UCSD-AML1 (cell line): ENCODE data around the gene DBX2.
"Not testable (repeated sequence)": the region's sequence is repeated elsewhere in the genome, so short reads cannot be mapped to it uniquely, and the experiment has no call there.

Experiments
- DNase-seq: peaks from one replicate; lab custom pipeline; 2025; ENCODE audit not compliant: unreplicated experiment; lab: John Stamatoyannopoulos, UW

DBX2 gene

DNA sequence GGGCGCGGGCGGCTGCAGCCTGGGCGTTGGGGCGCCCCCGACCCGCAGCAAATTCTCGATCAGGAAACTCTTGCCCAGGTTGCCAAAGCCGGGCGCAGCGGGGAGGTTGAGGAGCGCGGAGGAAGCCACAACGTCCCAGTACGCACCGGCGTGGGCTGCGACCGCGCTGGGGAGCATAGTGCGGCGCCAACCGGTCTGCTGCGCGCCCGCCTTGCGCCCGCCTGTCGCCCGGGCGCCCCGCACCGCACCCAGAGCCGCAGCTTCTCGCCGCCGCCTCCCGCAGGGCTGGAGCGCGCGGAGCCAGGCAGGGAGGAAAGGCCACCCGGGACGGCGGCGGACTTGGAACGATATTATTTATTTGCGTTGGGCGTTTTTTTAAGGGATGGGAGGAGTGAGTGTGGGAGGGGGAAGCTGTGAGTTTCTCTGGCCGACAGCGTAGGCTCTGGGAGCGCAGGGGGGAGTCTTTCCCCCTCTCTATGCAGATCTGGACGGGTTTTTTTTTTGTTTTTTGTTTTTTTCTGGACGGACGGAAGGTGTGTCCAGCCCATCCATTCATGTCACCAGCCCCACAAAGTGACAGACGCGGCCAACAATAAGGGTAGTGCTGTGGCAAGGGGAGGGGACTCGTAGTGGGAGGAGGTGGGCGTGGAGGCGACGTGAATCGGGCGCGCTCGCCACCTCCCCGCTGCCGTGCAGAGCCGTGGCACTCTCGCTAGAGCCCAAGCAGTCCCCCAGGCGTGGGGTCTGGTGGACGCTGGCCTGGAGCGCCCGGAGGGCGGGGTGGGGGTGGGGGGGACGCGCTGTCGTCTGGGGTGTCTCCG, at the start of gene DBX2:
Gene DBX2 (minus strand): TSS at position 349 of the 821 bp plus-strand sequence. CDS start 172 bp downstream, at position 177.
- DNase-seq = no peak

DNA sequence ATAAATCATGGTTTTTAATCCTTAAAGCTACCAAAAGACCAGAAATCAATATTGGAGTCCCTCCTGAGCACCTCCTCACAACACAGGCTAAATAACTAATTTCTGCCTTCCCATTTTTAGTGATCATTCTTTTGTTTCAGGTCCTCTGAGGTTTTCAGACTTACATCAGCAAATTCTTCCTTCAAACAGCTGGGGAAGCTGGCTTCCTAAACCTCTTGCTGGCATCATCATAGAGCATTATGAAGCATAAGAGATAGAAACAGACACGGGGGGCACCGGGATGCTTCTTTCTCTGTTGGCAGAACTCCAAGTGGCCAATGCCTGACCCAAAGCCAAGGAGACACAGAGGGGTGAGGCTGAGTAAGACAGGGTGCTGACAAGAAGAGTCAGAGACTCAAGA, 47.9 kb upstream of the DBX2 start:
- no peak for DNase-seq

DNA sequence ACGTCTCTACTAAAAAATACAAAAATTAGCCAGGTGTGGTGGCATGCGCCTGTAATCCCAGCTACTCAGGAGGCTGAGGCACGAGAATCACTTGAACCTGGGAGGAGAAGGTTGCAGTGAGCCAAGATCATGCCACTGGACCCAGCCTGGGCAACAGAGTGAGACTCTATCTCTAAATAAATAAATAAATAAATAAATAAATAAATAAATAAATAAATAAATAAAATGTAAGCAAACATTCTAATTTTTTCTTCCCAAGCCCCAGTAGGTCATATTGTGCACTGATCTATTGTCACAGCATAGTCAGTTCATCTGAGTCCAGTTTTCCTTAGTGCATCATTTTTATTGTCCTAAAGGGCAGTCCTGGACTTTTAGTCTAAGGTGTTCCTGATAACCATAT, 44.5 kb upstream of the DBX2 start:
- not testable (repeated sequence) for DNase-seq

DNA sequence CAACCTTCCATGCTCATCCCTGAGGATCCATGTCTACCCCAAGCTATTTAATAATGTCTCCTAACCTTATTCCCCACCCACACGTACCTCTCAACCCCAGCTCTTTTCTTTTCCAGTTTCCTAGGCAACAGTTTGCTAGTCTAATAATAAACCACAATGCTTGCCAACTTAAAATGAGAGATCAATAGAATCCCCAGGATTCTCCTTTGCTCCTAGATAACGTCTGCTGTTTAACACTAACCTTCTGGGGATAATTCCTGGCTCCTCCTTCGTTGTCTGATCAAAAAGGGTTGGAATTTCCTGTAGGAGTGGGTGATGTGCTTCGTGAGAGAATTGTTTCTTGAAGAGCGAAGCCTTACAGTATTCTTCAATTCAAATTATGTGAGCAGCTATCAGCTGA, 42.2 kb upstream of the DBX2 start:
- DNase-seq = no peak

DNA sequence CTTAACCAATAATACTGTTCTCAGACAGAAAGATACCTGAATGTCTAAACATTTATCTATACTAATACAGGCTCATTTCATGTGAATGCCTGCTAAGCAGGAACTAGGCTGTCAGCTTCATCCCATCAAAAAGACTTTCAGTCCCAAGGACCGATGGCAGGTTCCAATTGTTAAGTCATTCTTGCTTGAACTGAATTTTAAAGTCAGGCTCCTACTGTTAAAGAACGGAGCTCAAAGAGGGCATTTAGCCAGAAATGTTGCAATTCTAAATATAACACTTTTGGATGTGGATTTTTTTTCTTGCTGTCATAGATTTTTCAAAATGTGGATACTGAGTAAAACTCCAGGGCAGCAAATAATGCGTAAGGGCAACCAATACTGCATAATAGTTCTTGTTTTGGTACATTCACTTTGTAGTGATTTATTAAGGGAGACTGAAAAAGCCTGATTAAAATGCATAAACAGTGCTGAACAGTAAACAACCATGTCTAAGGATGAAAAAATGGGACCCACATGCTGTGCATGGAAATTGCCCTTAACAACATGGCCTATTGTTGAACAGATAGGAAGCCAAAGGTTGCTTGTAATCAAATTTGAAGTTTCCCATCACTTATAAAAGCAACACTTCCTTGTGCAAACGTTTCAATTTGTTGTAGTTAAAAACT, 38.6 kb upstream of the DBX2 start:
- DNase-seq = no peak

DNA sequence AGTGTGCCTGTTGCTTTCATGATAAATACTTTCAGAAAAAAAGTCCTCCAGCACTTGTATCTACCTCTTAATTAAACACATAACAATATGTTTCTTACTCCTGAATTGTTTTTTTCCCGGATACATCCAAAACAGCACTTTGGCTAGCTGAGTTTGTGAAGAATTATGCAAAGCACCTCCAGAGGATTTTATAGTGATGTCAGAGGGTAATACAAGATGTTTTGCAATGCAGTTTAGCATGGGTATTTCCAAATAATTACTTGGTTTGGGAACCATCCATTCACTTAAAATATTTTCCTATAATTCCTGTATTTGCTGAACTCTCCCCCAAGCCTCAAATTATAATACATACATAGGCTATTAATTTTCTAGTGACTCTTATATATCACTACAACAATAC, 37.7 kb upstream of the DBX2 start:
- no peak for DNase-seq

DNA sequence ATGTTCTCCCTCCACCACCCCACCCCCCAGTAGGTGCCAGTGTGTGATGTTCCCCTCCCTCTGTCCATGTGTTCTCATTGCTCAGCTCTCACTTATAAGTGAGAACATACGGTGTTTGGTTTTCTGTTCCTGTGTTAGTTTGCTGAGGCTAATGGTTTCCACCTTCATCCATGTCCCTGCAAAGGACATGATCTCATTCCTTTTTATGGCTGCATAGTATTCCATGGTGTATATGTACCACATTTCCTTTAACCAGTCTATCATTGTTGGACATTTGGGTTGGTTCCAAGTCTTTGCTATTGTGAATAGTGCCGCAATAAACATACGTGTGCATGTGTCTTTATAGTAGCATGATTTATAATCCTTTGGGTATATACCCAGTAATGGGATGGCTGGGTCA, 33.3 kb upstream of the DBX2 start:
- DNase-seq = not testable (repeated sequence)

DNA sequence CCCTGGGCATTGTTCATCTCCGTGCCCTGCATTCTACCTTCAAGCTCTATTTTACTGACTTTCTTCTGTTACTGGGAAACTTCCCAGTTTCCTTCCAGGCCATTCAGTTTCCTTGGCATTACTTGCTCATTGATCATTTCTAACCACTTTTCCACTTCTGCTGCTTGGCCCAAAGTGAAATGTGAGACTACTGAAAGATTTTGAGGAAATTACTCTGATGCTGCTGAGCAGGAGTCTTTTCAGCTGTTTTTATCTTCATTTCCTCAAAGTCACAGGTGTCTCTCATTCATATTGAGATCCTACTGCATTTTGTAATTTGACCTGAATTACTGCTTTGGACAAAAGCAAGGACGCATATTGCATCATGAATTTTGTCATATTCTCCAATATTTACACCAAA, 26.4 kb upstream of the DBX2 start:
- no peak for DNase-seq

DNA sequence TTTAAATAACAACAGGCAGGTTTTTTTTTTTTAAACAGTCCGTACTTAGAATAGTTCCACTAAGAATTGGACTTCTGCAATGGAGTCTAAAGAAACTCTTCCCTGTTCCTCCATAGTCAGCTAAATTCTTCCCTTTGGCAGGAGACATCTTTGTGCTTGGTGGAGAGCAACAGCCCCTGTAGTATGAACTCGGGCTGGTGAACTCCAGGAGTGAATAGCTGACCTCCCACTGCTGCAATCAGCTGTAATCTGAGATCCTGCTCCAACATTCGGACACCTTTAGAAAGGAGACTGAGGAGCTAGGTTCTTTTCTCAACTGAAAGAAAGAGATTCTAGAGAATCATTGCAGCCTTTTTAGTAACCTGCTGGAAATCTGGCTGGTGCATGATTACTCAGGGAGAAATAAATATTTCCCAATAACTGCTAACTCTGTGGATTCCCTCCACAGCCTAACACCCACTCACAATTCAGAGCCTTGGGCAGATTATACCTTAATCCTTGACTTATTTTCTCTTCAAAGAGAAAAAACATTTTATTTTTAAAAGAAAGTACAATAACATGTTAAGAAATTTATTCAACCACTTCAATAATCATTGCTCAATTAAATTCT, 25.6 kb upstream of the DBX2 start:
- DNase-seq = no peak

DNA sequence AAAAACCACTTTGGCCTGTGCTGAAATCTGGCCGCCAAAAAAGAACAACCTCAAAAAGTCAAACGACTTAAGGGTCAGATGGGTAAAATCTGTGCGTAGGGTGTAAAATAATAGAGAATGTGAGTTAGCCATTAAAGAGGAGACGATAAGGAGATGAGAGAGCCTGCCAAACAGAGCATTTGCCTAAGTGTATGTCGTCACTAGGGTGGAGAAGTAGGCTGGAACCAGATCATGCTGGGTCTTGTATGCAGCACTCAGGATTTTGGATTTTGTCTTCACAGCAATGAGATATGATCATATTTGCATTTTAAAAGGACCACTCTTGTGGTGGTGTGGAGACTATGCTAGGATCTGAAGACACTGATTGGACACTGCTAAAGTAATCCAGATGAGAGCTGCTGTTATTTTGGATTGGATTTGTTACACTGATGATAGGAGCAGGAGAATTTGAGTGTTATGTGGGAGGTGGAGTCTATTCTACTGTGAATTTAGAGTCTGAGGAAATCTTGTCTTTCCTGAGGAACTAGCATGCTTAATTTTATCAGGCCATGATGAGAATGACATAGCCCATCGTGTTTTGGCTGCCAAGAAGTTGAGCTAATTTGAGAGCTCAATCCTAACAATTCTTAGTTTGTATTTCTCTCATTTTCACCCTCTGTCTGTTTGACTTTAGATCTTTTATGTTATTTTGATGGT, 24.8 kb upstream of the DBX2 start:
- no peak for DNase-seq

DNA sequence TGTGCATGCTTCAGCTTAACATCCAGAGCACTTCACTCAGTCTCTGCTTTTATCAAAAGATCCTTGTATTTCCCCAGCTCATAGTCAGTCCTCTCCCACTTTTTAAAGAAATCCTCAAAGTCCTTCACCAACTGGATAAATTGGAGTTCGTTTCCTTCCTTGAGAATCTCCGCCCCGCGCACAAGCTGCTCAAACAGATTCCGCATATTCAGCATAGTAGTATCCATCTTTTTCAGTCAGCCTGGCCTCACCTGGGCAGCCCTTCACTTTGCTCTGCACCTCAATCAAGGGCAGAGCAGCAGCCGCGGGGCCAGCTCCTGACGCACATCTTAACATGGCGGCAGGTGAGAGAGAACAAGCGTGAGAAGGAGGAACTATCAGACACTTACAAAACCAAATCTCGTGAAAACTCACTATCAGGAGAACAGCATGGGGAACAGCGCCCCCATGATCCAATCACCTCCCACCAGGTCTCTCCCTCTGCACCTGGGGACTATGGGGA, 14.3 kb upstream of the DBX2 start:
- no peak for DNase-seq

DNA sequence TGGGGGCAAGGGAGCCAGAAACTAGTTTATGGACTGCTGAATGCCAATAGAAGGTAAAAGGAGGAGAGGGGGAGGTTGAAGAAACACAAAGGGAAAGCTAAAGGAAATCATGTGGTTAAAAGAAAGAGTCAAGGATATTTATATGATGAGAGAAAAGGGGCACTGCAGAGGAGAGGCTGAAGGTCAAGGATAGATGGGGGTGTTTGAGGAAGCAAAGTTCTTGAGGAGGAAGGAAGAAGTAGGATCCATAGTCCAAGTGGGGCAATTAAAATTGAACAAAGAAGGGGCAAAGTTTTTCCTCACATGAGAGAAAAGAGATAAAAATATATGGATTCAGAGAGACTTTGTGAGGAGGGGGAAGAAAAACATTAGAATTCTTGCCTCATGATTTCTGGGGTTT, 10.1 kb upstream of the DBX2 start:
- DNase-seq = no peak

DNA sequence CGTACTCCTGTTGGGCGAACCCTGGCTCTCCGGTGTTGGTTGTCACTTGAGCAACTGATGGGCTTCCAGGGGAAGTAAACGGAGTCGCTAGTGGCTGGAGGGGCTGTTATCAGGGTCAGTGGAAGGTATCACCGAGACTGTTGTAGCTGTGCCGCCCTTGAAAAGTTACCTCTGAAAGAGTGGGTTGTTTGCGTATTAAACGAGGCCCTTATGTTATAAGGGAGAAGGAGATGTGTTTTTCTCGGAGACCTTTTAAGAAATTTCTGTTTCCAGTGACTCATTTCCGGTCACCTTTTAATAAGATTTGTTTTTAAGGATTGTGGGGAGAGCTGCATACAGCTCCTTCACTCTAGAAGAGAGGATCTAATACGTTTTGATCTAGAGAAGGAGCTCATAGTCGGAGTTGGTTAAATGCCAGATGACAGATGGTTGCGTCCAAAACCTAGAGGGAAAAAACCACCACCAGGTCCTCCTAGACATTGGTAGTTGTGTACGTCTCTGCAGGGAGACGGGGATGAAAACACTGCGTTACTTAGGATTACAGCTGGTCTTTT, 750 bp upstream of the DBX2 start:
- no peak for DNase-seq

DNA sequence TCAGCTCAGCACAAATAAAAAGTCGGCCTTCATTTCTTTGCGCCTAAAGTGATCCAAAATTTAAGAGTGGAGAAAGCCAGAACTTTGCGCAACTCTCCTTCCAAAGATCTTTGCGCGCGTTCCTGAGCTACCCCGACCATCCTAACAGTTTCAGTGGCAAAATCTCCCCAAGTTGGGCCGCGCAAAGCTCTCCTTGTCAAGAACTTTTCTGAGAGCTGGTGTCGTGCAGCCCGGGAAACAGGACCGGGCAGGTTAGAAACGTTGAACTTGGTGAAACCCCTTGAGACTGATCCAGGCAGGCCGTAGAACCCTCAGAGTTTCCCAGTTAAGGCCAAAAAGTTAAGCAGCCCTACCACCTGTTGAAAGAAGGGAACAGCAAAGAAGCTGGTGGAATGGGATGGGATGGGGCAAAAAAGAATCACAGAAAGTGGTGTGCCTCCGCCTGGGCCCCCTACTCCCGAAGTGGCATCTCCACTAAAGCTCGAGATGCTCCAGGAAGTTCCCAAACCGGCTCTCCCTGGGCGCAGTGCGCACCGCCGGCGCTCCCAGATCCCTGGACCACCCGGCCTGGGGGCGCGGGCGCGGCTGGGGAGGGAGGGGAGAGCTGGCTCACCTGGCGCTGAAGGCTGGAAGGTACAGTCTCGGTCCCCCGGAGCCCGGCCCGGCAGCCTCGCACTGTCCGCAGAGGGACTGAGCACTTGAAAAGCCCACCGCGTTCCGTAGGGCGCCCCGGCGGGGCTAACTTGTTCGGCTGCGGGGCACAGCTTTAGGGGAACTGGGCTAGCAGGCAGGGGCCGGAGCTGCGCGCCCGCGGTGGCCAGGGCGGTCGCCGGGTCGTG, 768 bp downstream of the DBX2 start:
- no peak for DNase-seq

DNA sequence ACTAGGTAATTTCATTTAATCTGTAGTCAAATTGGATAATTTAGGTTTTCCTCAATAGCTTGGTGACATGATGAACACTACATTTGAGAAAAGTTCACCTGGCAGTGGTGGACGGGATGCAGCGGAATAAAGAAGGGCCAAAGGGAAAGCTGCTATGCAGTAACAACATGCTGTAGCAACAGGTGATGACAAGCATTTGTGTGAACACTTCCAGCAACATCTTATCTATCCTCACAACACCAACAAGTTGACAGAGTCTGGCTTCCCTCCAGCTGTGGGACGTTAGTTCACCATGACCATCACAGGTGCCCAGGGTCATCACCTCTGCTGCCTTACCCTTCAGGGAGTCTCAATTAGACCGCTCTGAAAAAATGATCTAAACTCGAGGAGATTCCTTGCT, 8.3 kb downstream of the DBX2 start:
- DNase-seq = no peak

DNA sequence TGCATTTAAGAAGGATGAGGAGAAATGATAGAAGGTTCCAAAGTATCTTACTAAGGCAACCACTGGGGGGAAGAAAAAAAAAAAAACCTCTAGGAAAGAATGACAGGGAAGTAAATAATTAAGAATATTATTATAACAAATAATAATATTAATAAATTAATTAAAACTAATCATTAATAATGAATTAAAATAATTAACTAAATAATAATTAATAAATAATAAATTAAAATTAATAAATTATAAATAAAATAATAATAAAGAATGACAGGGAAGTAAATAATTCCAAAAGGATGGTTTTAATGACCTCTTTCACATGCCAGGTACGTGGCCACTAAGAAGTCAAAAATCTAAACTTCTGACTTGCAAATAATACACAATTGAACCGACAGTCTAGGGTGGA, 9.9 kb downstream of the DBX2 start:
- no peak for DNase-seq

DNA sequence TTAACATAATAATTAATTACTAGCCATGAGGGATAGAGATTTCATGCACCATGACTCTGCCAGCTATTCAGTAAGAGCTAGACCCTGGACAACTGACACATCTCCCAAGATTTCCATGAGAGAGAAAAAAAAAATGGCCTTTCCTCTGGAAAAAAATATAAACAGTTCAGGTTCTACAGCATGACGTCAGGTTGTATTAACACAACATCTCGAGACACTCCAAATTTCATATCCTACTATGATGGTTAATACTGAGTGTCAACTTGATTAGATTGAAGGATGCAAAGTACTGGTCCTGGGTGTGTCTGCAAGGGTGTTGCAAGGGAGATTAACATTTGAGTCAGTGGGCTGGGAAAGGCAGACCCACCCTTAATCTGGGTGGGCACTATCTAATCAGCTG, 11.1 kb downstream of the DBX2 start:
- no peak for DNase-seq

DNA sequence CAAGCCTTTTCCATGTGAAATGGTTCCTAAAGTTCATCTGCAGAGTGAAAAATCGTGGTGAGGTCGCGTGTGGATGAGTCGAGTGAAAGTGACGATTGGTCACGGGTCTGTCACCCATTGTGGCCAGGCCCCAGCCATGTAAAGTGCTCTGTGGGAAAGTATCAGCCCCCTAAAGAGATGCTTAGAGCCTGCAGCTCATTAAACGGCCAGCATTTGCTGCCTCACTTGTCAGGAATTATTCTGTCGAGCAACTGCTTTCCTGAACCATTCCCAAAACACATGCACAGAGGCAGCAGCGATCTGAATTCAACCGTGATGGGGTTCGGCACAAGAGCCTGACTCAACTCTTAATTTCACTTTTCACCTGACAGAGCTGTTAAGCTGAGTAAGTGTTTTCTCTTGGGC, 16.0 kb downstream of the DBX2 start:
- DNase-seq = no peak

DNA sequence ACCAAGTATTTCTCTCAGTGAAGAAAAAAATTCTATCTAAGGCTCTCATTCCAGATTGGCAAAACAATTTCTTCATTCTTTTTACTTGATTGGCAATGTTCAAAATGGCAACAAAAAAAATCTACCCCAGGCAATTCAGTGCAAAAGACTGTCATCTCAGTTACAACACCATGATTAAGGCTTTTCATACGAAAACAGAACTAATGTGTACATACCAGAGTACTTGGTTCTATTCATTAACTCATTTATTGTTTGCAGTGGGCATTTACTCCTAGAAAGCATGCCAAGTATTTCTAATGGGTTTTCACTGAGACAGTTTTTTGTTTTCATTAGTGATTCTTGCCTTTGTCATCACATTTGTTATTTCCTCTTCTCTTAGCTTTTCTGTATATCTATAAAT, 33.0 kb downstream of the DBX2 start:
- DNase-seq = no peak

DNA sequence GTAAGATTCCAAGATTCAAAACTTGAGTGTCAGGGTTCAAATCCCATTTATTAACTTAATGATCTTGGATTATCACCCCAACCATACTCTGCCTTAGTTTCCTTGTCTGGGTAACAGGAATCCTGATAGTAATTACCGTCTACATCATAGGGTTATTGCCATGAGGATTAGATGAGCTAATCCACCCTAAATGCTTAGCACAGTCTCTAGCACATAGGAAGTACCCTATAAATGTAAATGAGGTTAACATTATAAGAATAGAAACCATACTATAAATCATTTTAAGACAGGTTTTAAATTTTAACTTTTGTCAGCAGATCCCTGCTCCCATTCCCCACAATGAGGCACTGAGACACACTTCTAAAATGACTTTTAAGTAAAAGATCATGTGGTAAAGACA, 36.5 kb downstream of the DBX2 start:
- no peak for DNase-seq
